IMR-90 (cell line): Measurements from ENCODE around the gene OOSP3. TPM values are rescaled to one million over a fixed set of nuclear protein-coding genes. Genes with fewer than 3 reads are reported as not detected.

Experiments
- ATAC-seq: fragments of 200-7000 bp; cut with Tn5 transposase; 2 replicates; pipeline ENCODE4 v1.9.1; 2020; ENCODE audit warnings: low read depth, mild to moderate bottlenecking, moderate library complexity
- BruUV-seq: library from RNA; stranded (reverse); fragments of 400-500 nt; replicated peaks from 2 replicates; lab custom pipeline; 2021; lab: Mats Ljungman, UMichigan
- CTCF ChIA-PET: fragments of 300-600 bp; formaldehyde crosslinking; extraction: SDS; loops from one replicate; lab custom pipeline; 2021; ENCODE audit warnings: antibody characterized with exemption; lab: Yijun Ruan, JAX
- POLR2A ChIA-PET: fragments of 300-600 bp; sonication (Branson Sonifier 250); formaldehyde crosslinking; loops from one replicate; lab custom pipeline; 2022; ENCODE audit warnings: antibody characterized with exemption; ENCODE audit not compliant: unreplicated experiment; lab: Charles Lee
- DNase-seq: peaks from one replicate; pipeline ENCODE4 v3.0.0; 2013
- H2AFZ ChIP-seq: replicated peaks from 2 replicates; pipeline ENCODE3; 2013; ENCODE audit warnings: low read length, mild to moderate bottlenecking; ENCODE audit not compliant: poor library complexity
- H2AK5ac ChIP-seq: 2 replicates; pipeline ENCODE4 v1.6.1; 2013; ENCODE audit warnings: low read depth, low read length, inconsistent platforms
- H2AK9ac ChIP-seq: replicated peaks from 2 replicates; pipeline ENCODE3; 2013; ENCODE audit warnings: mild to moderate bottlenecking, low read depth, low read length, moderate library complexity; ENCODE audit not compliant: poor library complexity
- H2BK120ac ChIP-seq: 2 replicates; pipeline ENCODE4 v1.6.1; 2013; ENCODE audit warnings: low read depth, low read length, inconsistent platforms
- H2BK15ac ChIP-seq: 3 replicates; pipeline ENCODE4 v1.6.1; 2013; ENCODE audit warnings: low read depth, low read length, inconsistent platforms
- H2BK20ac ChIP-seq: 2 replicates; pipeline ENCODE4 v1.6.1; 2013; ENCODE audit warnings: low read depth, mild to moderate bottlenecking, inconsistent platforms, low read length, moderate library complexity
- H2BK5ac ChIP-seq: 2 replicates; pipeline ENCODE4 v1.6.1; 2013; ENCODE audit warnings: mild to moderate bottlenecking, low read depth, low read length, inconsistent platforms; ENCODE audit not compliant: poor library complexity, severe bottlenecking
- H3K14ac ChIP-seq: replicated peaks from 2 replicates; pipeline ENCODE4 v1.6.1; 2013; ENCODE audit warnings: low read depth, low read length, inconsistent platforms
- H3K18ac ChIP-seq: 2 replicates; pipeline ENCODE4 v1.6.1; 2013; ENCODE audit warnings: low read depth, low read length, control low read depth
- H3K23ac ChIP-seq: 2 replicates; pipeline ENCODE4 v1.6.1; 2013; ENCODE audit warnings: low read depth, low read length, inconsistent platforms
- H3K27ac ChIP-seq: 2 replicates; pipeline ENCODE4 v1.5.1; 2013; ENCODE audit warnings: mild to moderate bottlenecking, control low read depth, low read length; ENCODE audit not compliant: insufficient read depth
- H3K27me3 ChIP-seq: 2 replicates; pipeline ENCODE4 v1.6.1; 2013; ENCODE audit warnings: low read length; ENCODE audit not compliant: control insufficient read depth, insufficient read depth
- H3K36me3 ChIP-seq: 2 replicates; pipeline ENCODE4 v1.6.1; 2013; ENCODE audit warnings: low read length, mixed read lengths; ENCODE audit not compliant: control insufficient read depth, insufficient read depth
- H3K4ac ChIP-seq: 2 replicates; pipeline ENCODE4 v1.6.1; 2013; ENCODE audit warnings: low read depth, low read length, inconsistent platforms
- H3K4me1 ChIP-seq: 2 replicates; pipeline ENCODE4 v1.6.1; 2013; ENCODE audit warnings: low read length, mixed read lengths; ENCODE audit not compliant: control insufficient read depth, insufficient read depth
- H3K4me2 ChIP-seq: 2 replicates; pipeline ENCODE4 v1.6.1; 2013; ENCODE audit warnings: low read depth, mild to moderate bottlenecking, control low read depth, low read length, moderate library complexity
- H3K4me3 ChIP-seq: 2 replicates; pipeline ENCODE4 v1.5.1; 2013; ENCODE audit warnings: low read depth, mild to moderate bottlenecking, control low read depth, low read length, moderate library complexity; ENCODE audit not compliant: insufficient read depth
- H3K56ac ChIP-seq: 2 replicates; pipeline ENCODE4 v1.6.1; 2013; ENCODE audit warnings: low read length, inconsistent platforms; ENCODE audit not compliant: insufficient read depth; ENCODE audit errors: extremely low read depth
- H3K79me1 ChIP-seq, 2 experiments: 2 replicates each; pipeline ENCODE4 v1.6.1; 2013; ENCODE audit warnings: low read length in 2 of 2, inconsistent platforms in 1 of 2, low read depth in 1 of 2
- H3K9ac ChIP-seq: 2 replicates; pipeline ENCODE4 v1.6.1; 2013; ENCODE audit warnings: low read depth, low read length, control low read depth
- H3K9me1 ChIP-seq: 2 replicates; pipeline ENCODE4 v1.6.1; 2013; ENCODE audit warnings: low read length, inconsistent platforms; ENCODE audit not compliant: insufficient read depth
- H3K9me3 ChIP-seq: 2 replicates; pipeline ENCODE4 v1.6.1; 2013; ENCODE audit warnings: low read length; ENCODE audit not compliant: control insufficient read depth, insufficient read depth
- H4K20me1 ChIP-seq: 2 replicates; pipeline ENCODE4 v1.6.1; 2013; ENCODE audit warnings: low read length, inconsistent platforms; ENCODE audit not compliant: insufficient read depth
- H4K5ac ChIP-seq: 2 replicates; pipeline ENCODE4 v1.6.1; 2013; ENCODE audit warnings: mild to moderate bottlenecking, low read depth, low read length, control low read depth
- H4K8ac ChIP-seq, 2 experiments: 2 replicates each; pipeline ENCODE4 v1.6.1; 2013; ENCODE audit warnings: low read depth in 2 of 2, low read length in 2 of 2, control low read depth in 1 of 2, inconsistent platforms in 1 of 2
- H4K91ac ChIP-seq: 2 replicates; pipeline ENCODE4 v1.6.1; 2013; ENCODE audit warnings: low read depth, low read length, inconsistent platforms; ENCODE audit not compliant: insufficient read depth
- CTCF ChIP-seq: conservative IDR thresholded peaks from 2 replicates; pipeline ENCODE4 v1.5.1; 2012; ENCODE audit warnings: mild to moderate bottlenecking, low read depth, low read length, improper control_type of control experiment
- ELK1 ChIP-seq: fragments of 150-350 bp; IDR thresholded peaks from 2 replicates; pipeline ENCODE4 v1.6.1; 2016; ENCODE audit warnings: low read depth, mild to moderate bottlenecking, low read length, moderate library complexity, borderline replicate concordance
- FOS ChIP-seq: fragments of 150-350 bp; IDR thresholded peaks from 2 replicates; pipeline ENCODE4 v1.6.1; 2016; ENCODE audit warnings: low read depth, low read length
- MAZ ChIP-seq: IDR thresholded peaks from 2 replicates; pipeline ENCODE4 v1.6.1; 2012; ENCODE audit warnings: low read depth, mild to moderate bottlenecking, low read length, improper control_type of control experiment, moderate library complexity, borderline replicate concordance
- MXI1 ChIP-seq: IDR thresholded peaks from 2 replicates; pipeline ENCODE4 v1.6.1; 2012; ENCODE audit warnings: low read depth, mild to moderate bottlenecking, low read length, moderate library complexity, borderline replicate concordance
- NFE2L2 ChIP-seq: fragments of 150-350 bp; IDR thresholded peaks from 2 replicates; pipeline ENCODE4 v1.6.1; 2016; ENCODE audit warnings: low read depth, mild to moderate bottlenecking, low read length
- POLR2A ChIP-seq: IDR thresholded peaks from 2 replicates; pipeline ENCODE4 v1.6.1; 2012; ENCODE audit warnings: mild to moderate bottlenecking, low read depth, low read length
- RFX5 ChIP-seq: IDR thresholded peaks from 2 replicates; pipeline ENCODE4 v1.8.0; 2012; ENCODE audit warnings: low read depth, mild to moderate bottlenecking, low read length, moderate library complexity
- USF2 ChIP-seq: fragments of 150-350 bp; IDR thresholded peaks from 2 replicates; pipeline ENCODE4 v1.6.1; 2017; ENCODE audit warnings: mild to moderate bottlenecking, antibody characterized with exemption, low read length, low read depth
- WGBS, 2 experiments: methylation state at CpG; one replicate each; pipeline versions ENCODE4 v1.1.5 to v1.1.7; 2013; ENCODE audit warnings: missing lambda C conversion rate in 2 of 2; ENCODE audit not compliant: insufficient read length in 1 of 2; ENCODE audit errors: extremely low coverage in 2 of 2; 5-methylcytosine and 5-hydroxymethylcytosine counted together
- dilution Hi-C: fragments of 300-500 bp; cut with HindIII; formaldehyde crosslinking; loops from one replicate; pipeline ENCODE4 v1.14.3; 2018; ENCODE audit warnings: low sequenced_read_pairs; ENCODE audit not compliant: unreplicated experiment
- in situ Hi-C: fragments of 300-500 bp; cut with MboI; formaldehyde crosslinking; loops from 3 replicates; pipeline ENCODE4 v1.14.3; 2019; ENCODE audit warnings: low sequenced_read_pairs, inconsistent platforms, mixed read lengths
- intact Hi-C: fragments of 100-400 bp; cut with micrococcal nuclease; formaldehyde crosslinking; loops from 2 replicates; pipeline ENCODE4 v1.10.0; 2022
- polyA plus RNA-seq, 3 experiments: library from polyadenylated mRNA; depleted of rRNA; stranded (reverse); fragments of >200 nt; gene quantifications; 2 replicates each; pipeline ENCODE4 v1.2.3, GENCODE V29; 2012; ENCODE audit warnings: low replicate concordance in 1 of 3
- total RNA-seq: library from RNA; depleted of rRNA; stranded (reverse); fragments of >200 nt; gene quantifications from 2 replicates; pipeline ENCODE4 v1.2.3, GENCODE V29; 2012

The OOSP3 gene
- total and polyA plus RNA-seq, 2 of the 4 experiments (the other 2 are of a cell fraction): not detected

- no peaks in the 10 kb centered on the region for H3K4me1 ChIP-seq
- POLR2A ChIA-PET: no interaction called here
- no peaks in the 10 kb centered on the region for H3K36me3 ChIP-seq
- H2BK15ac ChIP-seq: no peak overlapping the region
- intact Hi-C loops: no loop called here
- ATAC-seq (no peak), DNase-seq (no peak)
- H2BK120ac ChIP-seq: no peak overlapping the region
- no peak overlapping the region for H3K56ac ChIP-seq
- no peak overlapping the region for H4K91ac ChIP-seq
- no peak overlapping the region for H3K4ac ChIP-seq
- dilution Hi-C loops: no loop called here
- no peak overlapping the region for H4K5ac ChIP-seq
- no peak overlapping the region for H3K18ac ChIP-seq
- no peak overlapping the region for H2BK20ac ChIP-seq
- no peak overlapping the region for H3K14ac ChIP-seq
- WGBS, 2 experiments: 0% methylated on average over 1 of the region's 1 CpG; no CpG with 5 or more reads in 1 of the 2 experiments
- no peak overlapping the region for H2BK5ac ChIP-seq
- no TSS peak for BruUV-seq
- no peak overlapping the region for H2AK5ac ChIP-seq
- H3K9me1 ChIP-seq: no peaks in the 10 kb centered on the region
- no peak overlapping the region for H4K8ac ChIP-seq
- CTCF ChIA-PET: no interaction called here
- no peaks in the 10 kb centered on the region for H3K27me3 ChIP-seq
- H3K79me1 ChIP-seq: no peaks in the 10 kb centered on the region
- no peak overlapping the region for H3K4me2 ChIP-seq
- in situ Hi-C loops: no loop called here
- peaks cover 5% of the 10 kb centered on the region for H3K9me3 ChIP-seq
- H3K9ac ChIP-seq: no peak overlapping the region
- H2AFZ ChIP-seq: no peak overlapping the region
- no peaks in the 10 kb centered on the region for H4K20me1 ChIP-seq
- no peak overlapping the region for H3K23ac ChIP-seq
- no peak overlapping the region for H3K27ac ChIP-seq
- TF ChIP-seq USF2 (no peak), FOS (no peak), MAZ (no peak), RFX5 (no peak), NFE2L2 (no peak), MXI1 (no peak), ELK1 (no peak), POLR2A (no peak), CTCF (no peak)
- no peak overlapping the region for H3K4me3 ChIP-seq
- H2AK9ac ChIP-seq: no peak overlapping the region
Measured at GRCh38 chr11:59931688-59932087, 53.1 kb downstream of the OOSP3 start.
